ENCODE measurements around the gene IPO11.

Gene IPO11

GRCh38 chr5:62412549-62413329 is at the start of gene IPO11:
Gene IPO11, plus strand, starts transcription at chr5:62412763. Its CDS starts 24,517 bp downstream, at chr5:62437280.
- Mint-ChIP-seq H3K27me3 (ENCODE audit: low read depth) (no peaks in the 10 kb centered on the region), H3K4me3 (peak within 1 kb of the TSS; percentile 85), H3K9me3 (no peaks in the 10 kb centered on the region), H3K27ac (peak within 1 kb of the TSS; percentile 90), H3K36me3 (ENCODE audit: low read depth) (peaks cover 3% of the 10 kb centered on the region), H3K4me1 (ENCODE audit: low read depth) (peaks cover 17% of the 10 kb centered on the region)

GRCh38 chr5:62369039-62369438 is 43.5 kb upstream of the IPO11 start:
- Mint-ChIP-seq H3K4me3 (no peak overlapping the region), H3K27ac (peak overlapping the region; percentile 41), H3K36me3 (ENCODE audit: low read depth) (peaks cover 39% of the 10 kb centered on the region), H3K4me1 (ENCODE audit: low read depth) (peaks cover 1% of the 10 kb centered on the region), H3K9me3 (no peaks in the 10 kb centered on the region), H3K27me3 (ENCODE audit: low read depth) (no peaks in the 10 kb centered on the region)

- Mint-ChIP-seq H3K36me3 (ENCODE audit: low read depth) (peaks cover 34% of the 10 kb centered on the region), H3K27ac (no peak overlapping the region), H3K4me1 (ENCODE audit: low read depth) (peaks cover 4% of the 10 kb centered on the region), H3K27me3 (ENCODE audit: low read depth) (no peaks in the 10 kb centered on the region), H3K9me3 (no peaks in the 10 kb centered on the region), H3K4me3 (no peak overlapping the region)
Observed at GRCh38 chr5:62371409-62371808, 41.2 kb upstream of the IPO11 start.

- Mint-ChIP-seq H3K27me3 (ENCODE audit: low read depth) (no peaks in the 10 kb centered on the region), H3K4me3 (no peak overlapping the region), H3K9me3 (no peaks in the 10 kb centered on the region), H3K4me1 (ENCODE audit: low read depth) (peaks cover 4% of the 10 kb centered on the region), H3K36me3 (ENCODE audit: low read depth) (peaks cover 34% of the 10 kb centered on the region), H3K27ac (no peak overlapping the region)
Observed at GRCh38 chr5:62372600-62372999, 40.0 kb upstream of the IPO11 start.

- Mint-ChIP-seq H3K27me3 (ENCODE audit: low read depth) (no peaks in the 10 kb centered on the region), H3K36me3 (ENCODE audit: low read depth) (peaks cover 41% of the 10 kb centered on the region), H3K4me1 (ENCODE audit: low read depth) (peaks cover 4% of the 10 kb centered on the region), H3K27ac (no peak overlapping the region), H3K9me3 (no peaks in the 10 kb centered on the region), H3K4me3 (no peak overlapping the region)
Observed at GRCh38 chr5:62373382-62373781, 39.2 kb upstream of the IPO11 start.

GRCh38 chr5:62374090-62374489 is 38.5 kb upstream of the IPO11 start:
- H3K4me1 Mint-ChIP-seq (ENCODE audit: low read depth): peaks cover 4% of the 10 kb centered on the region
- no peak overlapping the region for H3K4me3 Mint-ChIP-seq
- no peaks in the 10 kb centered on the region for H3K9me3 Mint-ChIP-seq
- H3K27ac Mint-ChIP-seq: no peak overlapping the region
- peaks cover 43% of the 10 kb centered on the region for H3K36me3 Mint-ChIP-seq (ENCODE audit: low read depth)
- no peaks in the 10 kb centered on the region for H3K27me3 Mint-ChIP-seq (ENCODE audit: low read depth)

GRCh38 chr5:62375627-62376026 is 36.9 kb upstream of the IPO11 start:
- Mint-ChIP-seq H3K36me3 (ENCODE audit: low read depth) (peaks cover 46% of the 10 kb centered on the region), H3K27me3 (ENCODE audit: low read depth) (no peaks in the 10 kb centered on the region), H3K9me3 (no peaks in the 10 kb centered on the region), H3K4me3 (no peak overlapping the region), H3K4me1 (ENCODE audit: low read depth) (peaks cover 6% of the 10 kb centered on the region), H3K27ac (no peak overlapping the region)

- H3K9me3 Mint-ChIP-seq: no peaks in the 10 kb centered on the region
- peaks cover 49% of the 10 kb centered on the region for H3K36me3 Mint-ChIP-seq (ENCODE audit: low read depth)
- H3K27me3 Mint-ChIP-seq (ENCODE audit: low read depth): no peaks in the 10 kb centered on the region
- peaks cover 7% of the 10 kb centered on the region for H3K4me1 Mint-ChIP-seq (ENCODE audit: low read depth)
- H3K27ac Mint-ChIP-seq: no peak overlapping the region
- no peak overlapping the region for H3K4me3 Mint-ChIP-seq
Observed at GRCh38 chr5:62376064-62376463, 36.5 kb upstream of the IPO11 start.

- Mint-ChIP-seq H3K27me3 (ENCODE audit: low read depth) (no peaks in the 10 kb centered on the region), H3K36me3 (ENCODE audit: low read depth) (peaks cover 41% of the 10 kb centered on the region), H3K4me3 (no peak overlapping the region), H3K4me1 (ENCODE audit: low read depth) (peaks cover 5% of the 10 kb centered on the region), H3K9me3 (no peaks in the 10 kb centered on the region), H3K27ac (no peak overlapping the region)
Observed at GRCh38 chr5:62385131-62385530, 27.4 kb upstream of the IPO11 start.

- H3K36me3 Mint-ChIP-seq (ENCODE audit: low read depth): peaks cover 40% of the 10 kb centered on the region
- H3K27me3 Mint-ChIP-seq (ENCODE audit: low read depth): no peaks in the 10 kb centered on the region
- peak overlapping the region; percentile 49 for H3K27ac Mint-ChIP-seq
- no peaks in the 10 kb centered on the region for H3K9me3 Mint-ChIP-seq
- peaks cover 5% of the 10 kb centered on the region for H3K4me1 Mint-ChIP-seq (ENCODE audit: low read depth)
- H3K4me3 Mint-ChIP-seq: no peak overlapping the region
Observed at GRCh38 chr5:62385816-62386400, 26.7 kb upstream of the IPO11 start.

GRCh38 chr5:62386824-62387223 is 25.7 kb upstream of the IPO11 start:
- peaks cover 38% of the 10 kb centered on the region for H3K36me3 Mint-ChIP-seq (ENCODE audit: low read depth)
- no peaks in the 10 kb centered on the region for H3K9me3 Mint-ChIP-seq
- H3K4me1 Mint-ChIP-seq (ENCODE audit: low read depth): peaks cover 6% of the 10 kb centered on the region
- no peaks in the 10 kb centered on the region for H3K27me3 Mint-ChIP-seq (ENCODE audit: low read depth)
- H3K27ac Mint-ChIP-seq: no peak overlapping the region
- no peak overlapping the region for H3K4me3 Mint-ChIP-seq

GRCh38 chr5:62395210-62395950 is 17.2 kb upstream of the IPO11 start:
- Mint-ChIP-seq H3K9me3 (no peaks in the 10 kb centered on the region), H3K27me3 (ENCODE audit: low read depth) (no peaks in the 10 kb centered on the region), H3K36me3 (ENCODE audit: low read depth) (peaks cover 34% of the 10 kb centered on the region), H3K4me1 (ENCODE audit: low read depth) (peaks cover 19% of the 10 kb centered on the region), H3K4me3 (no peak overlapping the region), H3K27ac (peak overlapping the region; percentile 36)

GRCh38 chr5:62403411-62404250 is 8.9 kb upstream of the IPO11 start, which contains the start of gene DIMT1:
Gene DIMT1, minus strand, starts transcription at chr5:62403905. Its CDS starts 133 bp downstream, at chr5:62403772.
- H3K27me3 Mint-ChIP-seq (ENCODE audit: low read depth): no peaks in the 10 kb centered on the region
- no peaks in the 10 kb centered on the region for H3K9me3 Mint-ChIP-seq

GRCh38 chr5:62413711-62414110 is 1.1 kb downstream of the IPO11 start:
- Mint-ChIP-seq H3K4me3 (peak overlapping the region; percentile 85), H3K9me3 (no peaks in the 10 kb centered on the region), H3K4me1 (ENCODE audit: low read depth) (peaks cover 17% of the 10 kb centered on the region), H3K36me3 (ENCODE audit: low read depth) (peaks cover 3% of the 10 kb centered on the region), H3K27me3 (ENCODE audit: low read depth) (no peaks in the 10 kb centered on the region), H3K27ac (peak overlapping the region; percentile 90)

More at GRCh38 chr5:62403411-62404250, 8.9 kb upstream of the IPO11 start, which contains the start of gene DIMT1:
- H3K27ac Mint-ChIP-seq: peak within 1 kb of the TSS; percentile 95
- peak within 1 kb of the TSS; percentile 96 for H3K4me3 Mint-ChIP-seq
- peaks cover 10% of the 10 kb centered on the region for H3K36me3 Mint-ChIP-seq (ENCODE audit: low read depth)
- peaks cover 27% of the 10 kb centered on the region for H3K4me1 Mint-ChIP-seq (ENCODE audit: low read depth)
